K562 (cell line): ENCODE data around the gene TELO2. TPM values are rescaled to one million over a fixed set of nuclear protein-coding genes. Genes with fewer than 3 reads are reported as not detected.

ENCODE experiments used
- ATAC-seq: fragments of 200-7000 bp; cut with Tn5 transposase; 3 replicates; pipeline ENCODE4 v1.9.1; 2020; ENCODE audit warnings: moderate library complexity
- BruUV-seq: library from RNA; stranded (reverse); fragments of 400-500 nt; replicated peaks from 2 replicates; lab custom pipeline; 2021; lab: Mats Ljungman, UMichigan
- CTCF ChIA-PET: fragments of 300-600 bp; formaldehyde crosslinking; extraction: SDS; loops from one replicate; lab custom pipeline; 2021; ENCODE audit warnings: low intra/inter-chr PET ratio; lab: Yijun Ruan, JAX
- POLR2A ChIA-PET: fragments of 300-600, 350-650 bp; sonication (Branson Sonifier 250); formaldehyde crosslinking; extraction: SDS; loops from one replicate; lab custom pipeline; 2021; ENCODE audit warnings: antibody characterized with exemption, inconsistent platforms; lab: Yijun Ruan, JAX
- DNase-seq, 4 experiments: peaks; one replicate each; pipeline versions ENCODE4 v3.0.0 to v3.0.0-alpha.2; 2011 to 2018; ENCODE audit warnings: low spot score in 3 of 4, mixed read lengths in 3 of 4; ENCODE audit errors: extremely low read depth in 1 of 4
- FAIRE-seq: peaks from 2 replicates; lab custom pipeline; 2011; peaks lifted over from hg19 to GRCh38; lab: Jason Lieb, UNC
- H2AFZ ChIP-seq: 2 replicates; pipeline ENCODE4 v1.6.0; 2011; ENCODE audit warnings: low read depth, low read length, control low read depth, inconsistent platforms
- H3K27ac ChIP-seq: fragments of 200-600 bp; 3 replicates; pipeline ENCODE4 v1.8.0; 2011; ENCODE audit warnings: low read depth, mild to moderate bottlenecking, control low read depth, inconsistent platforms, low read length, moderate library complexity, mixed read lengths; ENCODE audit errors: extremely low read depth
- H3K27me3 ChIP-seq, 2 experiments: fragments of 300-600 bp in 1 of 2; 2 replicates in 1 of 2; 3 replicates in 1 of 2; pipeline versions ENCODE4 v1.6.0 to v1.8.0; 2011; ENCODE audit warnings: inconsistent platforms in 2 of 2, low read length in 2 of 2, mild to moderate bottlenecking in 1 of 2, mixed read lengths in 1 of 2, moderate library complexity in 1 of 2; ENCODE audit not compliant: control insufficient read depth in 2 of 2, insufficient read depth in 2 of 2
- H3K36me3 ChIP-seq: fragments of 300-600 bp; 3 replicates; pipeline ENCODE4 v1.8.0; 2011; ENCODE audit warnings: mild to moderate bottlenecking, low read length, inconsistent platforms; ENCODE audit not compliant: control insufficient read depth, insufficient read depth
- H3K4me1 ChIP-seq, 2 experiments: fragments of 200-600 bp in 1 of 2; replicated peaks in 1 of 2; 2 replicates in 1 of 2; 3 replicates in 1 of 2; pipeline versions ENCODE4 v1.5.1 to v1.8.0; 2011; ENCODE audit warnings: inconsistent platforms in 2 of 2, low read length in 2 of 2, mild to moderate bottlenecking in 1 of 2, mixed read lengths in 1 of 2, moderate library complexity in 1 of 2; ENCODE audit not compliant: control insufficient read depth in 2 of 2, insufficient read depth in 2 of 2
- H3K4me2 ChIP-seq: 2 replicates; pipeline ENCODE4 v1.6.1; 2011; ENCODE audit warnings: low read length, control low read depth, inconsistent platforms, mixed read lengths; ENCODE audit not compliant: insufficient read depth
- H3K4me3 ChIP-seq: fragments of 200-600 bp; sonication (generic), shearing (Covaris generic); 2 replicates; pipeline ENCODE4 v1.5.1; 2016; ENCODE audit warnings: control low read depth, inconsistent platforms
- H3K79me2 ChIP-seq: fragments of 200-600 bp; 3 replicates; pipeline ENCODE4 v1.8.0; 2011; ENCODE audit warnings: low read length, inconsistent platforms; ENCODE audit not compliant: control insufficient read depth, insufficient read depth
- H3K9ac ChIP-seq, 2 experiments: 2 replicates each; pipeline versions ENCODE4 v1.6.0 to v1.6.1; 2011; ENCODE audit warnings: low read depth in 2 of 2, low read length in 2 of 2, control low read depth in 1 of 2, inconsistent platforms in 1 of 2, mild to moderate bottlenecking in 1 of 2, mixed read lengths in 1 of 2; ENCODE audit not compliant: insufficient read depth in 1 of 2
- H3K9me1 ChIP-seq: one replicate; pipeline ENCODE4 v1.6.0; 2011; ENCODE audit warnings: inconsistent platforms, mild to moderate bottlenecking, low read length, moderate library complexity; ENCODE audit not compliant: control insufficient read depth, insufficient read depth
- H3K9me3 ChIP-seq: replicated peaks from 2 replicates; pipeline ENCODE4 v1.5.1; 2011; ENCODE audit warnings: low read depth, low read length, inconsistent platforms; ENCODE audit not compliant: control insufficient read depth, insufficient read depth
- H4K20me1 ChIP-seq: replicated peaks from 2 replicates; pipeline ENCODE4 v1.6.1; 2011; ENCODE audit warnings: low read length, inconsistent platforms, mixed read lengths; ENCODE audit not compliant: control insufficient read depth, insufficient read depth
- DPF2 ChIP-seq: fragments of 450-650 bp; IDR thresholded peaks from 2 replicates; pipeline ENCODE4 v1.6.1; 2016
- JUND ChIP-seq, 2 experiments: IDR thresholded peaks; 2 replicates in 1 of 2; 3 replicates in 1 of 2; pipeline ENCODE4 v1.6.1; 2011; ENCODE audit warnings: borderline replicate concordance in 2 of 2, low read depth in 2 of 2, low read length in 2 of 2, improper control_type of control experiment in 1 of 2, missing biosample characterization in 1 of 2, missing genetic modification characterization in 1 of 2, missing genetic modification reagents in 1 of 2
- TFAP4 ChIP-seq: sonication (generic); formaldehyde crosslinking; IDR thresholded peaks from 2 replicates; pipeline ENCODE4 v1.8.0; 2022; ENCODE audit warnings: missing genetic modification reagents, mild to moderate bottlenecking, moderate library complexity, borderline replicate concordance
- ZNF76 ChIP-seq: fragments of 250-450 bp; sonication (Bioruptor Pico); IDR thresholded peaks from 2 replicates; pipeline ENCODE4 v1.4.0; 2020; ENCODE audit warnings: mild to moderate bottlenecking, moderate library complexity, borderline replicate concordance
- WGBS: fragments of 100-300 bp; shearing (Covaris generic); methylation state at CpG from one replicate; pipeline ENCODE4 v1.1.6; 2016; ENCODE audit warnings: low coverage, mixed read lengths; ENCODE audit not compliant: insufficient coverage; ENCODE audit errors: missing lambda C conversion rate; 5-methylcytosine and 5-hydroxymethylcytosine counted together
- in situ Hi-C: fragments of 300-500 bp; cut with MboI; formaldehyde crosslinking; loops from 4 replicates; pipeline ENCODE4 v1.15.0; 2018; ENCODE audit warnings: inconsistent platforms, mixed read lengths
- intact Hi-C: fragments of 100-400 bp; cut with micrococcal nuclease; formaldehyde crosslinking; loops from 2 replicates; pipeline ENCODE4 v1.14.2; 2022
- polyA plus RNA-seq, 8 experiments: library from polyadenylated mRNA; depleted of rRNA in 4 of 8; stranded (reverse) in 5 of 8; unstranded in 3 of 8; fragments of >200 nt; fragmentation: Nextera tagmentation in 2 of 8; fragmentation: Illumina TruSeq in 1 of 8; extraction: Ambion mirVana in 2 of 8; extraction: Trizol in 1 of 8; gene quantifications; 2 replicates each; pipeline versions ENCODE4 v1.2.1 to v1.2.3, GENCODE V29; 2011 to 2014; ENCODE audit warnings: inconsistent platforms in 1 of 8, missing spikeins in 1 of 8
- total RNA-seq, 7 experiments: library from RNA; depleted of rRNA in 6 of 7; stranded (reverse); fragments of >200 nt in 6 of 7; fragmentation: Illumina TruSeq in 2 of 7; extraction: Trizol in 2 of 7; gene quantifications; 2 replicates each; pipeline versions ENCODE4 v1.2.1 to v1.2.3, GENCODE V29; 2011 to 2021; ENCODE audit warnings: low replicate concordance in 1 of 7

Gene TELO2
- total and polyA plus RNA-seq, 9 of the 15 experiments (the other 6 are each of a cell fraction or from before 2014, with no cell fraction given) = 0.51 to 91.8 (median 14.5) TPM

- peak; percentile 51; the same call in 1 of the 2 replicates for TF ChIP-seq JUND (IDR thresholded peaks at IDR 0.05; ENCODE audit: borderline replicate concordance, low read depth, low read length)
- no peak for TF ChIP-seq JUND (tag; IDR thresholded peaks at IDR 0.05; ENCODE audit: borderline replicate concordance, low read depth, low read length)
- TF ChIP-seq DPF2 = 0 out of 2 replicates have a peak, but pooled peaks have one; percentile 21
Measured at GRCh38 chr16:1470481-1471251, 22.5 kb upstream of the TELO2 start (continued).

- FAIRE-seq = no peak
- 82% methylated on average over 26 of the region's 26 CpGs for WGBS
- TF ChIP-seq ZNF76 (CRISPR knock-in tag) (no peak), TFAP4 (CRISPR knock-in tag) (peak; percentile 24; the same call in 1 of the 2 replicates)
- ChIA-PET CTCF (no interaction called here), POLR2A (interaction anchor here (0.7 to 1.4 kb wide), 5 partner anchors 9 to 272 kb away, joined by 3 to 9 read pairs (median 4); partner anchors contain the start of gene TELO2)
- Histone ChIP-seq H3K36me3 (peaks cover 10% of the 10 kb centered on the region; the same call in 1 of the 3 replicates), H3K27me3 (no peaks in the 10 kb centered on the region), H3K4me3 (no peak overlapping the region), H3K79me2 (peaks cover 87% of the 10 kb centered on the region), H3K27ac (peak overlapping the region; percentile 70; the same call in 2 of the 3 replicates), H3K4me2 (peak overlapping the region; percentile 47), H3K4me1 (peaks cover 36 to 74% of the 10 kb centered on the region in 2 experiments; a peak in 4 of 5 replicates), H3K9me1 (peaks cover 6% of the 10 kb centered on the region), H4K20me1 (peaks cover 10% of the 10 kb centered on the region), H2AFZ (no peak overlapping the region), H3K9ac (peak overlapping the region; percentile 60 to 90; a peak in 2 of 4 replicates), H3K9me3 (no peaks in the 10 kb centered on the region)
- no TSS peak for BruUV-seq
- no peak for ATAC-seq
- in situ Hi-C loops (no loop called here), intact Hi-C loops (no loop called here)
- peak in 1 of 4 experiments; percentile 15 for DNase-seq
Measured at GRCh38 chr16:1471569-1472194, 21.5 kb upstream of the TELO2 start.
